ENCODE data around the gene CABP2.
"Not testable (repeated sequence)": the region's sequence is repeated elsewhere in the genome, so short reads cannot be mapped to it uniquely, and the experiment has no call there.

CABP2 gene

GRCh38 chr11:67482275-67482826, 40.9 kb downstream of the CABP2 start:
- DNase-seq (ENCODE audit: insufficient read length, low spot score) (no peak), FAIRE-seq (no peak)

GRCh38 chr11:67477344-67478050, 45.7 kb downstream of the CABP2 start:
- DNase-seq (ENCODE audit: insufficient read length, low spot score); FAIRE-seq: not testable (repeated sequence)

GRCh38 chr11:67476692-67477091, 46.6 kb downstream of the CABP2 start:
- not testable (repeated sequence) for FAIRE-seq; DNase-seq (ENCODE audit: insufficient read length, low spot score)

- FAIRE-seq, result no peak
- no peak for DNase-seq (ENCODE audit: insufficient read length, low spot score)
Measured at GRCh38 chr11:67472882-67473281, 50.4 kb downstream of the CABP2 start.

- no peak for FAIRE-seq
- DNase-seq (ENCODE audit: insufficient read length, low spot score), result no peak
Measured at GRCh38 chr11:67470337-67471002, 52.8 kb downstream of the CABP2 start.

- DNase-seq (ENCODE audit: insufficient read length, low spot score) (no peak), FAIRE-seq (no peak)
Measured at GRCh38 chr11:67469508-67469811, 53.8 kb downstream of the CABP2 start.
